ENCODE data around the gene SPG7.

The SPG7 gene

GRCh38 chr16:89484923-89485679 is 23.1 kb upstream of the SPG7 start:
- TF ChIP-seq MAX (IDR thresholded peaks at IDR 0.05; ENCODE audit: low read depth, low read length): no peak
- TF ChIP-seq MYC (IDR thresholded peaks at IDR 0.05; ENCODE audit: low read depth, low read length): no peak
- no peak for TF ChIP-seq CTCF (IDR thresholded peaks at IDR 0.05; ENCODE audit: low read depth, low read length)
- no peak for TF ChIP-seq POLR2A (IDR thresholded peaks at IDR 0.05; ENCODE audit: extremely low read depth, insufficient read length)
- no peak overlapping the region for H3K4me3 ChIP-seq (ENCODE audit: low read depth, low read length)
- DNase-seq (ENCODE audit: low read depth): peak; percentile 53

- no peak for DNase-seq (ENCODE audit: low read depth)
Measured at GRCh38 chr16:89485701-89486246, 22.4 kb upstream of the SPG7 start.

GRCh38 chr16:89489040-89489897 is 18.9 kb upstream of the SPG7 start:
- peak; percentile 99 for DNase-seq (ENCODE audit: low read depth)
- TF ChIP-seq MYC (IDR thresholded peaks at IDR 0.05; ENCODE audit: low read depth, low read length) (peak; percentile 91), MAX (IDR thresholded peaks at IDR 0.05; ENCODE audit: low read depth, low read length) (peak; percentile 74), POLR2A (IDR thresholded peaks at IDR 0.05; ENCODE audit: extremely low read depth, insufficient read length) (no peak), CTCF (IDR thresholded peaks at IDR 0.05; ENCODE audit: low read depth, low read length) (no peak)
- peak overlapping the region; percentile 74 for H3K4me3 ChIP-seq (ENCODE audit: low read depth, low read length)

More at GRCh38 chr16:89485701-89486246, 22.4 kb upstream of the SPG7 start:
- no peak overlapping the region for H3K4me3 ChIP-seq (ENCODE audit: low read depth, low read length)
- TF ChIP-seq MAX (IDR thresholded peaks at IDR 0.05; ENCODE audit: low read depth, low read length) (no peak), MYC (IDR thresholded peaks at IDR 0.05; ENCODE audit: low read depth, low read length) (no peak), CTCF (IDR thresholded peaks at IDR 0.05; ENCODE audit: low read depth, low read length) (no peak), POLR2A (IDR thresholded peaks at IDR 0.05; ENCODE audit: extremely low read depth, insufficient read length) (no peak)

- peak overlapping the region; percentile 34 for H3K4me3 ChIP-seq (ENCODE audit: low read depth, low read length)
- TF ChIP-seq MYC (IDR thresholded peaks at IDR 0.05; ENCODE audit: low read depth, low read length) (no peak), POLR2A (IDR thresholded peaks at IDR 0.05; ENCODE audit: extremely low read depth, insufficient read length) (no peak), CTCF (IDR thresholded peaks at IDR 0.05; ENCODE audit: low read depth, low read length) (no peak), MAX (IDR thresholded peaks at IDR 0.05; ENCODE audit: low read depth, low read length) (no peak)
- no peak for DNase-seq (ENCODE audit: low read depth)
Measured at GRCh38 chr16:89489898-89490438, 18.2 kb upstream of the SPG7 start.

GRCh38 chr16:89490439-89491237 is 17.6 kb upstream of the SPG7 start, which contains the start of gene ANKRD11:
Gene ANKRD11 (minus strand): TSS chr16:89490561. CDS start chr16:89317019, 173,542 bp downstream.
- DNase-seq (ENCODE audit: low read depth): peak; percentile 100
- TF ChIP-seq MAX (IDR thresholded peaks at IDR 0.05; ENCODE audit: low read depth, low read length): peak; percentile 72
- no peak; the same call in 1 of the 2 replicates for TF ChIP-seq MYC (IDR thresholded peaks at IDR 0.05; ENCODE audit: low read depth, low read length)
- TF ChIP-seq POLR2A (IDR thresholded peaks at IDR 0.05; ENCODE audit: extremely low read depth, insufficient read length): peak; percentile 57
- no peak for TF ChIP-seq CTCF (IDR thresholded peaks at IDR 0.05; ENCODE audit: low read depth, low read length)
- peak within 1 kb of the TSS; percentile 81 for H3K4me3 ChIP-seq (ENCODE audit: low read depth, low read length)

All from NB4 (cell line).